Hepatocyte (in vitro differentiated cells): ENCODE measurements around the gene GNG7. TPM values are rescaled to one million over a fixed set of nuclear protein-coding genes. Genes with fewer than 3 reads are reported as not detected.
"Not testable (repeated sequence)": the region's sequence is repeated elsewhere in the genome, so short reads cannot be mapped to it uniquely, and the experiment has no call there.

Experiments used
- DNase-seq: peaks from one replicate; pipeline ENCODE4 v3.0.0-alpha.2; 2016; ENCODE audit warnings: low spot score
- H2AFZ ChIP-seq: fragments of 200-600 bp; sonication (generic); 2 replicates; pipeline ENCODE4 v1.6.0; 2016; ENCODE audit warnings: antibody characterized with exemption, mild to moderate bottlenecking
- H3K27ac ChIP-seq: fragments of 200-600 bp; sonication (generic); 2 replicates; pipeline ENCODE4 v1.5.1; 2016; ENCODE audit warnings: mild to moderate bottlenecking
- H3K27me3 ChIP-seq: fragments of 200-600 bp; sonication (generic); 2 replicates; pipeline ENCODE4 v1.6.1; 2016
- H3K36me3 ChIP-seq: fragments of 200-600 bp; sonication (generic); replicated peaks from 2 replicates; pipeline ENCODE4 v1.5.1; 2016; ENCODE audit warnings: low read depth; ENCODE audit not compliant: insufficient read depth
- H3K4me1 ChIP-seq: fragments of 200-600 bp; sonication (generic); 2 replicates; pipeline ENCODE4 v1.5.1; 2016; ENCODE audit warnings: mild to moderate bottlenecking, moderate library complexity; ENCODE audit not compliant: insufficient read depth
- H3K4me2 ChIP-seq: fragments of 200-600 bp; sonication (generic); 2 replicates; pipeline ENCODE4 v1.6.0; 2016
- H3K4me3 ChIP-seq: fragments of 200-600 bp; sonication (generic); 2 replicates; pipeline ENCODE4 v1.5.1; 2016; ENCODE audit warnings: mild to moderate bottlenecking
- H3K79me2 ChIP-seq: fragments of 200-600 bp; sonication (generic); 2 replicates; pipeline ENCODE4 v1.6.0; 2017; ENCODE audit warnings: mild to moderate bottlenecking
- H3K9me2 ChIP-seq: fragments of 200-600 bp; sonication (generic); replicated peaks from 2 replicates; pipeline ENCODE4 v1.6.0; 2017; ENCODE audit warnings: mild to moderate bottlenecking; ENCODE audit not compliant: insufficient read depth
- H3K9me3 ChIP-seq: fragments of 200-600 bp; sonication (generic); 2 replicates; pipeline ENCODE4 v1.5.1; 2016; ENCODE audit warnings: low read depth, mild to moderate bottlenecking
- H4K20me1 ChIP-seq: fragments of 200-600 bp; sonication (generic); 2 replicates; pipeline ENCODE4 v1.6.0; 2016; ENCODE audit warnings: mild to moderate bottlenecking; ENCODE audit not compliant: insufficient read depth, poor library complexity, severe bottlenecking
- EZH2 ChIP-seq: fragments of 200-600 bp; sonication (generic); IDR thresholded peaks from 2 replicates; pipeline ENCODE4 v1.6.1; 2016; ENCODE audit warnings: antibody characterized with exemption, mild to moderate bottlenecking, borderline replicate concordance
- EZH2phosphoT487 ChIP-seq: fragments of 200-600 bp; sonication (generic); IDR thresholded peaks from one replicate; pipeline ENCODE4 v1.6.1; 2018; ENCODE audit warnings: antibody characterized with exemption, mild to moderate bottlenecking, low read depth, moderate library complexity; ENCODE audit not compliant: unreplicated experiment, severe bottlenecking
- WGBS: methylation state at CpG from one replicate; pipeline ENCODE4 v1.1.6; 2016; ENCODE audit warnings: low lambda C conversion rate; ENCODE audit errors: missing lambda C conversion rate; 5-methylcytosine and 5-hydroxymethylcytosine counted together
- polyA plus RNA-seq: library from polyadenylated mRNA; unstranded; fragments of >200 nt; fragmentation: Nextera tagmentation; extraction: Ambion mirVana; gene quantifications from 2 replicates; pipeline ENCODE4 v1.2.1, GENCODE V29; 2016
- total RNA-seq: library from RNA; depleted of rRNA; stranded (reverse); fragments of >200 nt; gene quantifications from 2 replicates; pipeline ENCODE4 v1.2.3, GENCODE V29; 2014
- TF ChIP-seq, protein P1 (sequence below): fragments of 200-600 bp; sonication (generic); IDR thresholded peaks from 2 replicates; pipeline ENCODE4 v1.5.1; 2016; ENCODE audit warnings: antibody characterized with exemption, mild to moderate bottlenecking; ENCODE audit not compliant: poor library complexity

Gene GNG7
- total and polyA plus RNA-seq, 2 experiments from 2014 or later: 1.2 to 1.9 TPM

DNA sequence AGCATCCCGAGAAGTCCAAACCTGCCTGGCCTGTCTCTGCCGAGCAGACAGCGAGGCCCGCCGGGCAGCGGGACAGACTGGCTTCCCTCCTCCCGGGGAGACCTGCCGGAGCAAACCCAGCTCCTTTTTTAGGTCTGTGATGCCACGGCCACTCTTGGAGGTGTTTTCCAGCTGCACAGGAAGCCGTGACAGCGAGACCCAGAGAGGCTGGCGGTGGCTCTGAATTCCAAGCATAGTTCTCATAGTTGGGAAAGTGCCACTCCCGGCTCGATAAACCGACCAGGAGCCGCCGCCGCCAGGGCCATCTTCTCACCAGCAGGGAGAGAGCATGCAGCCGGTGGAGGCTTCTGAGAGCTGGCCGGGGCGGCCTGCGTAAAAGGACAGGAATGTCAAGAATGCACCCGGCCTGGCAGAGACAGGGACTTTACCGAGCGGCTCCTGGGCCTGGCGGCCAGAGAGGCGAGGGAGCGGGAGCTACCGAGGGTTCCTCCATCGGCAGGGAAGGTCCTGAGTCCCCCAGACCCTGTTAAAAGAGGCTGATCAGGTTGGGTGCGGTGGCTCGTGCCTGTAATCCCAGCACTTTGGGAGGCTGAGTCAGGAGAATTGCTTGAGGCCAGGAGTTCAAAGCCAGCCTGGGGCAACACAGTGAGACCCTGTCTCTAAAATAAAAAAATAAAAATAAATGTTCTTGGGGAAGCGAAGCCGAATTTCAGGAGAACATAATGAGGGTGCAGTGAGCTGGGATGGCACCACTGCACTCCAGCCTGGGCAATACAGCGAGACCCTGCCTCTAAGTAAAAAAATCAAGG lies 161.6 kb downstream of the GNG7 start:
- DNase-seq: peak; percentile 96
- no peaks in the 10 kb centered on the region for H3K9me2 ChIP-seq
- peak overlapping the region; percentile 70 for H3K4me2 ChIP-seq
- H3K36me3 ChIP-seq: no peaks in the 10 kb centered on the region
- no peaks in the 10 kb centered on the region for H3K79me2 ChIP-seq
- no peaks in the 10 kb centered on the region for H4K20me1 ChIP-seq
- peaks cover 40% of the 10 kb centered on the region for H3K4me1 ChIP-seq
- H3K27ac ChIP-seq: peak overlapping the region; percentile 96
- WGBS: 14% methylated on average over 35 of the region's 35 CpGs
- TF ChIP-seq EZH2phosphoT487 (no peak), EZH2 (no peak)
- TF ChIP-seq, protein P1, sequence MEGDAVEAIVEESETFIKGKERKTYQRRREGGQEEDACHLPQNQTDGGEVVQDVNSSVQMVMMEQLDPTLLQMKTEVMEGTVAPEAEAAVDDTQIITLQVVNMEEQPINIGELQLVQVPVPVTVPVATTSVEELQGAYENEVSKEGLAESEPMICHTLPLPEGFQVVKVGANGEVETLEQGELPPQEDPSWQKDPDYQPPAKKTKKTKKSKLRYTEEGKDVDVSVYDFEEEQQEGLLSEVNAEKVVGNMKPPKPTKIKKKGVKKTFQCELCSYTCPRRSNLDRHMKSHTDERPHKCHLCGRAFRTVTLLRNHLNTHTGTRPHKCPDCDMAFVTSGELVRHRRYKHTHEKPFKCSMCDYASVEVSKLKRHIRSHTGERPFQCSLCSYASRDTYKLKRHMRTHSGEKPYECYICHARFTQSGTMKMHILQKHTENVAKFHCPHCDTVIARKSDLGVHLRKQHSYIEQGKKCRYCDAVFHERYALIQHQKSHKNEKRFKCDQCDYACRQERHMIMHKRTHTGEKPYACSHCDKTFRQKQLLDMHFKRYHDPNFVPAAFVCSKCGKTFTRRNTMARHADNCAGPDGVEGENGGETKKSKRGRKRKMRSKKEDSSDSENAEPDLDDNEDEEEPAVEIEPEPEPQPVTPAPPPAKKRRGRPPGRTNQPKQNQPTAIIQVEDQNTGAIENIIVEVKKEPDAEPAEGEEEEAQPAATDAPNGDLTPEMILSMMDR: no peak
- H3K27me3 ChIP-seq: no peaks in the 10 kb centered on the region
- no peaks in the 10 kb centered on the region for H3K9me3 ChIP-seq
- no peak overlapping the region for H2AFZ ChIP-seq
- no peak overlapping the region for H3K4me3 ChIP-seq

DNA sequence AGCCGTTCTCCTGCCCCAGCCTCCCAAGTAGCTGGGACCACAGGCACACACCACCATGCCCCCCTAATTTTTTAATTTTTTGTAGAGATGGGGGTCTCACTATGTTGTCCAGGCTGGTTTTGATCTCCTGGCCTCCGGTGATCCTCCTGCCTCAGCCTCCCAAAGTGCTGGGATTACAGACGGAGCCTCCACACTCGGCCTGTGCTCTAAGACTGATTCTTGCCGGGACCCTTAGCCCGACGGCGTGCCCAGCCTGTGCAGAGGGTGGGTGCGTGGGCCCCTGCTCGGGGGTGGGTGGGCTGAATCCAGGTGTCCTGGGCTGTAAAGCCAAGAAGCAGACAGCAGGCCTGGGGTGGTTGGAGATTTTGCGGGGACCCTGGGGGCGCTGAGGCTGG lies 162.2 kb downstream of the GNG7 start:
- H3K27ac ChIP-seq: peak overlapping the region; percentile 96
- H4K20me1 ChIP-seq: no peaks in the 10 kb centered on the region
- no peaks in the 10 kb centered on the region for H3K36me3 ChIP-seq
- no peaks in the 10 kb centered on the region for H3K27me3 ChIP-seq
- H3K79me2 ChIP-seq: no peaks in the 10 kb centered on the region
- no peak for DNase-seq
- no peak overlapping the region for H3K4me3 ChIP-seq
- H2AFZ ChIP-seq: no peak overlapping the region
- no peaks in the 10 kb centered on the region for H3K9me3 ChIP-seq
- peak overlapping the region; percentile 70 for H3K4me2 ChIP-seq
- WGBS: 63% methylated on average over 11 of the region's 12 CpGs
- peaks cover 40% of the 10 kb centered on the region for H3K4me1 ChIP-seq
- H3K9me2 ChIP-seq: no peaks in the 10 kb centered on the region
- TF ChIP-seq EZH2phosphoT487: no peak
- TF ChIP-seq, protein P1: no peak
- no peak for TF ChIP-seq EZH2

DNA sequence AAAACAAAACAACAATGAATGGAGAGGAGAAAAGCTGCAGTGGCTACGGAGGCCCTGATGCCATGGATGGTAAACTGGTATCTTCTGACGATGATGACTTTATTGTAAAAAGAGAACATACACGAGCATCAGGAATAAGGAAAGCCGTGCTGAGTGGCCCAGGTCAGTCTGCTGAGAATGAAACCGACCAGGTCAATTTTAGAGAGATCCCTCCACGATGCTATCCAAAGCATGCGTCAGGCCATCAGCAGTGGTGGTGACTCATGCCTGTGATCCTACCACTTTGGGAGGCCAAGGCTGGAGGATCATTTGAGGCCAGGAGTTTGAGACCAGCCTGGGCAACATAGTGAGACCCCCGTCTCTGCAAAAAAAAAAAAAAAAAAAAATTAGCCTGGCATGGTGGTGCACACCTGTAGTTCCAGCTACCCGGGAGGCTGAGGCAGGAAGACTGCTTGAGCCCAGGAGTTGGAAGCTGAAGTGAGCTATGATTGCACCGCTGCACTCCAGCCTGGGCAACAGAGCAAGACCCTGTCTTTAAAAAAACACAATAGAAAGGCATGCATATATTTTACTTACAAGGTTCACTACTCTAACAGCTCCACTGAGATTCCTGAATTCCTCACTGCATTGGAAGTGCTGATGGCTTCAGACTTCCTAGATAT lies 164.3 kb downstream of the GNG7 start:
- Histone ChIP-seq H3K4me3 (no peak overlapping the region), H3K79me2 (no peaks in the 10 kb centered on the region), H3K4me1 (peaks cover 24% of the 10 kb centered on the region), H2AFZ (no peak overlapping the region), H4K20me1 (no peaks in the 10 kb centered on the region), H3K27me3 (no peaks in the 10 kb centered on the region), H3K36me3 (no peaks in the 10 kb centered on the region), H3K9me3 (no peaks in the 10 kb centered on the region), H3K9me2 (no peaks in the 10 kb centered on the region), H3K27ac (no peak overlapping the region), H3K4me2 (no peak overlapping the region)
- no peak for DNase-seq
- WGBS: 94% methylated on average over 10 of the region's 10 CpGs
- TF ChIP-seq EZH2 (no peak), EZH2phosphoT487 (no peak)
- TF ChIP-seq, protein P1: no peak

- H4K20me1 ChIP-seq, H3K27me3 ChIP-seq, H3K27ac ChIP-seq, H3K79me2 ChIP-seq, H3K9me3 ChIP-seq, H3K9me2 ChIP-seq, H3K36me3 ChIP-seq, H3K4me2 ChIP-seq, H3K4me3 ChIP-seq, H2AFZ ChIP-seq, DNase-seq: not testable (repeated sequence)
- peaks cover 18% of the 10 kb centered on the region for H3K4me1 ChIP-seq
- WGBS: 89% methylated on average over 9 of the region's 9 CpGs
Observed at GRCh38 chr19:2537584-2537983, 164.9 kb downstream of the GNG7 start.
